Activated CD4-positive, CD25-positive, alpha-beta regulatory T cell treated with anti-CD3 and anti-CD28 coated beads, Interleukin-2, amount 50 U/mL, for 24 hours (primary cell): ENCODE measurements around the gene SFTPB.
"Not testable (repeated sequence)": the region's sequence is repeated elsewhere in the genome, so short reads cannot be mapped to it uniquely, and the experiment has no call there.

ENCODE experiments used
- ATAC-seq, 2 donors: fragments of 150-1000 bp; cut with Tn5 transposase; one replicate each; pipeline ENCODE4 v1.10.0; 2021; ENCODE audit warnings: mild to moderate bottlenecking in 1 of 2, moderate library complexity in 1 of 2

Gene SFTPB

GRCh38 chr2:85653996-85654395 is 14.0 kb downstream of the SFTPB start:
- ATAC-seq: no peak

- ATAC-seq: no peak
Observed at GRCh38 chr2:85652056-85652455, 15.9 kb downstream of the SFTPB start.

GRCh38 chr2:85651097-85651496 is 16.9 kb downstream of the SFTPB start:
- no peak for ATAC-seq

GRCh38 chr2:85650456-85650855 is 17.5 kb downstream of the SFTPB start:
- no peak for ATAC-seq

GRCh38 chr2:85649201-85650190 is 18.5 kb downstream of the SFTPB start:
- ATAC-seq: no peak

GRCh38 chr2:85648619-85649018 is 19.4 kb downstream of the SFTPB start:
- ATAC-seq: peak in 1 of 2 donors; percentile 29

GRCh38 chr2:85647823-85648526 is 20.0 kb downstream of the SFTPB start:
- ATAC-seq: no peak

GRCh38 chr2:85646166-85646565 is 21.8 kb downstream of the SFTPB start:
- ATAC-seq: no peak

- no peak for ATAC-seq
Observed at GRCh38 chr2:85644909-85645308, 23.1 kb downstream of the SFTPB start.

GRCh38 chr2:85642725-85643124 is 25.3 kb downstream of the SFTPB start:
- peak; percentile 97 for ATAC-seq

- ATAC-seq: no peak
Observed at GRCh38 chr2:85635636-85636035, 32.4 kb downstream of the SFTPB start.

- ATAC-seq: no peak
Observed at GRCh38 chr2:85635011-85635410, 33.0 kb downstream of the SFTPB start.

GRCh38 chr2:85631316-85631715 is 36.7 kb downstream of the SFTPB start:
- ATAC-seq: no peak

- ATAC-seq: peak in 1 of 2 donors; percentile 71
Observed at GRCh38 chr2:85628658-85629057, 39.3 kb downstream of the SFTPB start.

- no peak for ATAC-seq
Observed at GRCh38 chr2:85623991-85624390, 44.0 kb downstream of the SFTPB start.

GRCh38 chr2:85621338-85621737 is 46.7 kb downstream of the SFTPB start:
- ATAC-seq: no peak

- ATAC-seq: no peak
Observed at GRCh38 chr2:85619617-85620016, 48.4 kb downstream of the SFTPB start.

GRCh38 chr2:85617723-85618122 is 50.3 kb downstream of the SFTPB start:
- not testable (repeated sequence) for ATAC-seq

GRCh38 chr2:85615413-85615728 is 52.6 kb downstream of the SFTPB start:
- ATAC-seq: no peak

- not testable (repeated sequence) for ATAC-seq
Observed at GRCh38 chr2:85614757-85615156, 53.2 kb downstream of the SFTPB start.

- no peak for ATAC-seq
Observed at GRCh38 chr2:85613717-85614515, 54.1 kb downstream of the SFTPB start.

- peak; percentile 67 for ATAC-seq
Observed at GRCh38 chr2:85611705-85612587, 56.1 kb downstream of the SFTPB start, which contains the start of gene C2orf68. C2orf68 (minus strand) TSS chr2:85612066; CDS start chr2:85611984, 82 bp downstream.
